Astrocyte of the hippocampus (primary cell): ENCODE results near the gene FBF1.
"Not testable (repeated sequence)": the region's sequence is repeated elsewhere in the genome, so short reads cannot be mapped to it uniquely, and the experiment has no call there.

Experiments
- DNase-seq: peaks from one replicate; pipeline ENCODE4 v3.0.0; 2011; ENCODE audit warnings: low read depth, low spot score

FBF1 gene

DNA sequence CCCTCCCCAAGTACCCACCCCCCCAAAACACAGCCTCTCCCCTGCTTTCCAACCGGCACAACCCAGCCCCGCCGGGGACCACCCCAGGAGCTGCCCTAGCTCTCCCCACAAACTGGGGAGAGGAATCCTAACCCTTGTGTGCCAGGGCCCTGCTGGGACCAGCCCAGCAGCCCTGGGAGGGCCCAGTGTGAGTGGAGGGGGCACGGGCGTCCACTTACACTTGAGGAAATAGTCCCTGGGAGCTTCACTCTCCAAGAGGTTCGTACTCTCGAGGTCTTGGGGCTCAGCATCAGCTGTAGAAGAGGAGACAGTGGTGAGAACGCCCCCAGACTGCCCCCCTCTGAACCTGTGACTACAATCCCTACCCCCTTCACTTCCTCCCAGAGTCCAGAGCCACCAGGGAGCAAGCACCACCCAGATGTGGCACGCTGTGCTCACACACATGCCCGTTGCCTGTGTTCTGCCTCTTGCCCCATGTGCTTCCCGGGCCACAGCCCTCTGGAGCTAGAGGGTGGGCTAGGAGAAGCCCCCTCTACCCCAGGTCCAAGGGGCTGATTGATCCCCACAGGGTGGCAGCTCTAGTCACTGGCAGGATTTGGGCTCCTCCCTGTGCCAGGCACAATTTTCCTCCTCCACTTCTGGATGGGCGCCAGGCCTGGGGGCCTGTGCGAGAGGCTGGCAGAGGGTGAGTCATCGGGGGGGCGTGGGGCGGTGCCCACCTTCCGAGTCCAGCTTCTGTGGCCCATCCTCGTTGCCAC lies 65.5 kb downstream of the FBF1 start:
- DNase-seq: peak; percentile 34

DNA sequence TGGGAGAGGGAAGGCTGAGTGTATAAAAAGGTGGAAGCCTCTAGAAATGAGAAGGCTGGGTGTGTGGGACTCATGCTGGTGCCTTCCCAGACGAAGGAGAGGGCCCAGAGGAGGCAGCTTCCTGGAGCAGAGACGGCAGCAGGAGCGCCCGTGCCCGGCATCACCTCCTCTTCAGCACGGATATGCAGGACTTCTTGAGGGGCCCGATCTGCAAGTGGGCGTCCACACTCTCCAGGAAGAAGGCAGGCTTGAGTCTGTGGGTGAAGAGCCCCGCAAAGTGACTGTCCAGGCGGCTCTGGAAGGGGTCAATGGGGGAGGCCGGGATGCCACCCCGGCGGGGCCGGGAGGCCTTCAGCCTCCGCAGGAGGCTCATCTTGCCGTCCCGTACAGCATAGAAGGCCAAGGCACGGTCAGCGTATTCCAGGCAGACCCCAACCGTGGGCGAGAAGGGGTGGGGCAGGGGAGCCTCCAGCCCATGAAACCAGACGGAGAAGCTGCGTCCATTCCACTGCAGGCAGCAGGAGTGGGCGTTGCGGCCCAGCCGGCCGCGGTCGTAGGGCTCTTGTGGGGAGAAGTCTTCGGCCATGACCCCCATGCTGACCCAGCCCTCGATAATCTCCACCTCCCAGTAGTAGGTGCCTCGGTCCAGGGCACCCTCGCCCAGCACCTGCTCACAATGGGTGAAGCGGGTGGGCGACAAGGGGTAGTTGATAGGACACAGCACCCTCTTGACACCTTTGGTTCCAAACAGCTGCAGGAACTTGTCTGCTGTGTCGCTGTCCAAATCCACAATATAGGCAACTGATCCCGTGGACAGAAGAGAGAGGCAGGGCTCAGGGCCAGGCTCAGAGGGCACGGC lies 66.3 kb downstream of the FBF1 start:
- DNase-seq: no peak

GRCh38 chr17:75873587-75874322 lies 67.1 kb downstream of the FBF1 start:
- no peak for DNase-seq

GRCh38 chr17:75872434-75873351 lies 68.1 kb downstream of the FBF1 start:
- DNase-seq: peak; percentile 82

GRCh38 chr17:75870228-75870627 lies 70.6 kb downstream of the FBF1 start:
- not testable (repeated sequence) for DNase-seq

DNA sequence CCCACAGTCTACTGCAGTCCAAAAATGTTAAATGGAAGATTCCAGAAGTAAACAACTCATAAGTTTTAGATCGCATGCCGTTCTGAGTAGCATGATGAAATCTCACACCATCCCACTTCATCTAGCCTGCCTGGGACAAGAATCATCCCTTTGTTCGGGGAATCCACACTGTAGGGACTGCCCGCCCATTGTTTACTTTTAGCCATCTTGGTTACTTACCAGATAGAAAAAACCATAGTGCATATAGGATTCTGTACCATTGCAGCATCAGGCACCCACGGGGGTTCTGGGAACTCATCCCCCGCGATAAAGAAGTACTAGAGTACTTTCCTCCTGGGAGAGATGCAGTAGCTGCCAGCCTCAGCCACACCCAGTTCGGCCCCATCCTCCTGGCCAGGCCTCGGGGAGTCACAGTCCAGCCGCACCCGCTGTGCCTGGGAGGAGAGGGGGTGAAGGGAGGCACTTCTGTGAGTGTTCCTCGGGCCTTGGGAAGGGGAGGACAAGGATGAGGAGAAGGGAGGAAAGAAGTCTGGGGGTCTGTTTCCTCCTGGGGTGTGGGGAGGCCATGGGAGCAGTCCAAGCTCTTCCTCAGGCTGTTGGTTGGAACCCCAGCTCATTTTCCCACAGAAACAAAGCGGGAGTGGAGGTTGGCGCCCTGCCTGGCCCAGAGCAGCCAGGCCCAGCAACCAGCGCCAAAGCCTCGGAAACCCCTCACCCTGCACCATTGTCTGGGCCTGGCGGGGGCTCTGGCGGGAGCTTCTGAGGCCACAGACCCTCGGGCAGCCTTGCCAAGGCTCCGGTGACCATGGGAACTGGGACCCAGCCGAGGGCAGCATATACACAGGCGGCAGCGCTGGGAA lies 71.3 kb downstream of the FBF1 start:
- peak; percentile 82 for DNase-seq

GRCh38 chr17:75868730-75869281 lies 72.0 kb downstream of the FBF1 start:
- DNase-seq: not testable (repeated sequence)

GRCh38 chr17:75865404-75866188 lies 75.2 kb downstream of the FBF1 start:
- not testable (repeated sequence) for DNase-seq

GRCh38 chr17:75864887-75865286 lies 76.0 kb downstream of the FBF1 start:
- not testable (repeated sequence) for DNase-seq

GRCh38 chr17:75864448-75864871 lies 76.4 kb downstream of the FBF1 start:
- peak; percentile 46 for DNase-seq

DNA sequence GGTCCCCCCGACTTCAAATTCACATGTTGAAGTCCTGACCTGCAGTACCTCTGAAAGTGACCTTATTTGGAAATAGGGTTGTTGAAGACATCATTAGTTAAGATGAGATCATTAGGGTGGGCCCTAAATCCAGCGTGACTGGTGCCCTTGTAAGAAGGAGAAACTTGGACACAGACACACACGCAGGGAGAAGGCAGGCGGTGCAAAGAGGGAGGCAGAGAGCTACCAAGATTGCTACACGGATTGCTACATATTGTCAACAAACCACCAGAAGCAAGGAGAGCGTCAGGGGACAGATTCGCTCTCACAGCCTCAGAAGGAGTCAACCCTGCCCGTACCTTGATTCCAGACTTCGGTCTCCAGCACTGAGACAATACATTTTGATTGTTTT lies 78.9 kb downstream of the FBF1 start:
- no peak for DNase-seq
